Aorta (tissue), 5 donors: ENCODE results near the gene SESN2. TPM values are rescaled to one million over a fixed set of nuclear protein-coding genes. Genes with fewer than 3 reads are reported as not detected.

ENCODE experiments used
- ATAC-seq: fragments of 200-7000 bp; cut with Tn5 transposase; one replicate; pipeline ENCODE4 v1.9.1; 2022; ENCODE audit warnings: moderate library complexity; ENCODE audit not compliant: low FRiP score
- DNase-seq, 2 donors: peaks; one replicate each; pipeline ENCODE4 v3.0.0-alpha.2; 2020
- H3K27ac ChIP-seq, 2 donors: one replicate each; pipeline ENCODE4 v1.5.1; 2013; ENCODE audit warnings: low read length in 2 of 2, mild to moderate bottlenecking in 2 of 2, moderate library complexity in 2 of 2, control low read depth in 1 of 2, inconsistent platforms in 1 of 2, low read depth in 1 of 2
- H3K27me3 ChIP-seq, 2 donors: one replicate each; pipeline ENCODE4 v1.6.1; 2013; ENCODE audit warnings: control low read depth in 1 of 2, low read length in 1 of 2, mild to moderate bottlenecking in 1 of 2, moderate library complexity in 1 of 2; ENCODE audit not compliant: insufficient read depth in 2 of 2, control insufficient read depth in 1 of 2
- H3K36me3 ChIP-seq, 2 donors: one replicate each; pipeline ENCODE4 v1.6.1; 2013; ENCODE audit warnings: control low read depth in 1 of 2, low read length in 1 of 2, mild to moderate bottlenecking in 1 of 2; ENCODE audit not compliant: insufficient read depth in 2 of 2, control insufficient read depth in 1 of 2
- H3K4me1 ChIP-seq, 2 donors: one replicate each; pipeline ENCODE4 v1.6.1; 2013; ENCODE audit warnings: low read length in 2 of 2, control low read depth in 1 of 2, mild to moderate bottlenecking in 1 of 2, moderate library complexity in 1 of 2; ENCODE audit not compliant: insufficient read depth in 2 of 2, control insufficient read depth in 1 of 2
- H3K4me3 ChIP-seq, 2 donors: one replicate each; pipeline ENCODE4 v1.5.1; 2013; ENCODE audit warnings: low read length in 2 of 2, control low read depth in 1 of 2, mild to moderate bottlenecking in 1 of 2
- H3K9me3 ChIP-seq: one replicate; pipeline ENCODE4 v1.6.1; 2013; ENCODE audit warnings: mild to moderate bottlenecking, low read length; ENCODE audit not compliant: control insufficient read depth
- WGBS, 2 donors: extraction: QIAGEN DNeasy Blood & Tissue Kit; methylation state at CpG; one replicate each; pipeline ENCODE4 v1.1.7; 2013; 5-methylcytosine and 5-hydroxymethylcytosine counted together
- intact Hi-C, 2 donors: fragments of 100-400 bp; cut with DNase I; formaldehyde crosslinking; loops; one replicate each; pipeline versions ENCODE4 v1.14.2 to v1.15.0; 2022
- polyA plus RNA-seq, 2 donors: library from polyadenylated mRNA; stranded (reverse); fragments of 200-250 nt; gene quantifications; one replicate each; pipeline ENCODE4 v1.2.3, GENCODE V29; 2013
- total RNA-seq, 2 donors: library from RNA; stranded (reverse); fragmentation: NEBNext Ultra II Directional; extraction: Animal tissue kit (Norgen Biotek cat#: 25700); gene quantifications; one replicate each; pipeline ENCODE4 v1.2.1, GENCODE V29; 2021
- donor health status: healthy with polysubstance abuse.
- donor health status: Bipolar disorder and iron deficiency.
- donor health status: DM: no; HTN: no; CAD: no.
- donor health status: DM: no; HTN: no; CAD: no.
- donor health status: DM: yes; HTN: yes; CAD: no.

Gene SESN2
- total and polyA plus RNA-seq, 4 donors: 5.3 to 11.1 (median 7.7) TPM

GRCh38 chr1:28247612-28248272, 11.6 kb upstream of the SESN2 start:
- no peaks in the 10 kb centered on the region for H3K9me3 ChIP-seq
- H3K27me3 ChIP-seq: no peaks in the 10 kb centered on the region
- no peaks in the 10 kb centered on the region for H3K4me1 ChIP-seq
- H3K36me3 ChIP-seq: no peaks in the 10 kb centered on the region
- 49 to 52% methylated on average over 11 of the region's 11 CpGs for WGBS, 2 donors
- peak overlapping the region in 1 of 2 donors; percentile 86 for H3K27ac ChIP-seq
- DNase-seq: no peak
- no peak for ATAC-seq
- H3K4me3 ChIP-seq: no peak overlapping the region
- intact Hi-C loops: loop anchor here in 1 of 2 donors (1.0 kb wide), 1 partner anchor 82 kb away; the partner anchor contains the start of gene MED18

GRCh38 chr1:28248273-28249012, 10.9 kb upstream of the SESN2 start:
- no peak overlapping the region for H3K4me3 ChIP-seq
- ATAC-seq: peak; percentile 89
- intact Hi-C loops: loop anchor here in 1 of 2 donors (1.0 kb wide), 1 partner anchor 81 kb away; the partner anchor contains the start of gene MED18
- H3K4me1 ChIP-seq: no peaks in the 10 kb centered on the region
- WGBS, 2 donors: 1% methylated on average over 12 of the region's 12 CpGs
- no peaks in the 10 kb centered on the region for H3K36me3 ChIP-seq
- H3K27ac ChIP-seq: peak overlapping the region in 1 of 2 donors; percentile 86
- H3K27me3 ChIP-seq: no peaks in the 10 kb centered on the region
- peak; percentile 85 to 92 for DNase-seq
- H3K9me3 ChIP-seq: no peaks in the 10 kb centered on the region

- ATAC-seq: no peak
- 24 to 33% methylated on average over 3 of the region's 3 CpGs for WGBS, 2 donors
- DNase-seq: peak; percentile 70 to 80
- intact Hi-C loops: no loop called here
- Histone ChIP-seq H3K4me3 (no peak overlapping the region), H3K4me1 (no peaks in the 10 kb centered on the region), H3K27ac (no peak overlapping the region), H3K36me3 (no peaks in the 10 kb centered on the region), H3K27me3 (no peaks in the 10 kb centered on the region), H3K9me3 (no peaks in the 10 kb centered on the region)
These were observed 10.1 kb upstream of the SESN2 start for GRCh38 chr1:28249013-28249865.

GRCh38 chr1:28249866-28250295, 9.4 kb upstream of the SESN2 start:
- no peaks in the 10 kb centered on the region for H3K36me3 ChIP-seq
- ATAC-seq (no peak), DNase-seq (no peak)
- no peaks in the 10 kb centered on the region for H3K9me3 ChIP-seq
- 58 to 69% methylated on average over 4 of the region's 4 CpGs for WGBS, 2 donors
- intact Hi-C loops: no loop called here
- no peak overlapping the region for H3K4me3 ChIP-seq
- no peaks in the 10 kb centered on the region for H3K4me1 ChIP-seq
- no peak overlapping the region for H3K27ac ChIP-seq
- no peaks in the 10 kb centered on the region for H3K27me3 ChIP-seq

- H3K9me3 ChIP-seq: no peaks in the 10 kb centered on the region
- H3K27me3 ChIP-seq: no peaks in the 10 kb centered on the region
- H3K27ac ChIP-seq: no peak overlapping the region
- H3K36me3 ChIP-seq: no peaks in the 10 kb centered on the region
- DNase-seq (no peak), ATAC-seq (no peak)
- WGBS, 2 donors: 78 to 82% methylated on average over 6 of the region's 6 CpGs
- no peaks in the 10 kb centered on the region for H3K4me1 ChIP-seq
- no peak overlapping the region for H3K4me3 ChIP-seq
- intact Hi-C loops: no loop called here
These were observed 3.0 kb upstream of the SESN2 start for GRCh38 chr1:28256197-28256827.

- intact Hi-C loops: no loop called here
- no peaks in the 10 kb centered on the region for H3K27me3 ChIP-seq
- 97 to 99% methylated on average over 4 of the region's 4 CpGs for WGBS, 2 donors
- ATAC-seq (no peak), DNase-seq (no peak)
- H3K4me1 ChIP-seq: no peaks in the 10 kb centered on the region
- H3K9me3 ChIP-seq: no peaks in the 10 kb centered on the region
- H3K4me3 ChIP-seq: no peak overlapping the region
- no peak overlapping the region for H3K27ac ChIP-seq
- H3K36me3 ChIP-seq: no peaks in the 10 kb centered on the region
These were observed 1.6 kb upstream of the SESN2 start for GRCh38 chr1:28257736-28258135.

- intact Hi-C loops: no loop called here
- no peak overlapping the region for H3K27ac ChIP-seq
These were observed 578 bp upstream of the SESN2 start for GRCh38 chr1:28258628-28259251.

More at GRCh38 chr1:28258628-28259251, 578 bp upstream of the SESN2 start:
- no peak overlapping the region for H3K4me3 ChIP-seq
- H3K36me3 ChIP-seq: no peaks in the 10 kb centered on the region
- no peak for DNase-seq
- H3K9me3 ChIP-seq: no peaks in the 10 kb centered on the region
- no peak for ATAC-seq
- no peaks in the 10 kb centered on the region for H3K27me3 ChIP-seq
- no peaks in the 10 kb centered on the region for H3K4me1 ChIP-seq
- 2 to 4% methylated on average over 12 of the region's 12 CpGs for WGBS, 2 donors
